Vagina (tissue), 2 donors: ENCODE data around the gene PCCB. TPM values are rescaled to one million over a fixed set of nuclear protein-coding genes. Genes with fewer than 3 reads are reported as not detected.

Experiments
- DNase-seq, 2 donors: peaks; one replicate each; pipeline ENCODE4 v3.0.0-alpha.2; 2017; ENCODE audit errors: extremely low spot score in 2 of 2
- H3K27ac ChIP-seq: fragments of 200-600 bp; sonication (generic); one replicate; pipeline ENCODE4 v1.5.1; 2019
- H3K27me3 ChIP-seq: fragments of 200-600 bp; sonication (generic); one replicate; pipeline ENCODE4 v1.5.1; 2019
- H3K36me3 ChIP-seq, 2 donors: fragments of 200-600 bp; sonication (generic); one replicate each; pipeline ENCODE4 v1.5.1; 2017 to 2019
- H3K4me1 ChIP-seq: fragments of 200-600 bp; sonication (generic); one replicate; pipeline ENCODE4 v1.5.1; 2019
- H3K4me3 ChIP-seq, 2 donors: fragments of 200-600 bp; sonication (generic); 1 replicate in 1 of 2; 2 replicates in 1 of 2; pipeline ENCODE4 v1.5.1; 2016 to 2019
- H3K9me3 ChIP-seq: fragments of 200-600 bp; sonication (generic); one replicate; pipeline ENCODE4 v1.5.1; 2019
- POLR2A ChIP-seq, 2 donors: fragments of 450-650 bp; IDR thresholded peaks; one replicate each; pipeline ENCODE4 v1.6.1; 2017; ENCODE audit warnings: antibody characterized with exemption in 2 of 2, mild to moderate bottlenecking in 2 of 2, moderate library complexity in 2 of 2
- POLR2AphosphoS5 ChIP-seq, 2 donors: sonication (generic); formaldehyde crosslinking; IDR thresholded peaks; one replicate each; pipeline ENCODE4 v1.9.0; 2017; ENCODE audit warnings: antibody characterized with exemption in 2 of 2, mild to moderate bottlenecking in 2 of 2, low read depth in 1 of 2; ENCODE audit not compliant: insufficient read depth in 1 of 2
- intact Hi-C: fragments of 100-400 bp; cut with DNase I; formaldehyde crosslinking; loops from one replicate; pipeline ENCODE4 v1.15.1; 2023
- total RNA-seq: library from RNA; depleted of rRNA; stranded (reverse); fragments of >200 nt; gene quantifications from one replicate; pipeline ENCODE4 v1.2.3, GENCODE V29; 2016
- TF ChIP-seq, protein P1 (sequence below), 3 experiments: fragments of 450-650 bp in 2 of 3; fragments of 200-600 bp in 1 of 3; sonication (generic) in 1 of 3; IDR thresholded peaks; one replicate each; pipeline ENCODE4 v1.5.1; 2017 to 2019; ENCODE audit warnings: antibody characterized with exemption in 3 of 3, mild to moderate bottlenecking in 2 of 3, moderate library complexity in 2 of 3

Gene PCCB
- total RNA-seq, 1 donor from 2014 or later = 16.7 TPM

DNA sequence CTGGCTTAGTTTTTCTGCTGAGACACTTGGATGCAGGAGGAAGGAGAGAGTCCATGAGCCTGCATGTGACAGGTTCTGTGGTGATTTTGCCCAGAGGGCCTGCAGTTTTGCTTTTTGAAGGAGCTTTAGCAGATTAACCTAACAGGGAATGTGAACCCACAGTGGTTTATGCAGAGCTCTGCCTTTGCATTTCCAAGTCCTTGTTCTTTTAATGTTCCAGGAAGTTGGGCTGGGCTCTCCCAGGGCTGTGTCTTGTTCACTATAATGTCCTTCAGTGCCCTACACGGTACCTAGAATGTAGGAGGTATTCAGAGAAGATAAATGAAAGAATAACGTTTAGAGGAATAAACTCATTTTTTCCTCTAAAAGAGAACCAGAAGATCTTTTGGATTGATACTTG, 50.3 kb downstream of the PCCB start:
- H3K9me3 ChIP-seq = no peaks in the 10 kb centered on the region
- no peak overlapping the region for H3K4me3 ChIP-seq
- intact Hi-C loops = no loop called here
- H3K27ac ChIP-seq = no peak overlapping the region
- TF ChIP-seq POLR2A (IDR thresholded peaks at IDR 0.05) (no peak), POLR2AphosphoS5 (IDR thresholded peaks at IDR 0.05; ENCODE audit: insufficient read depth in 1 of 2, low read depth in 1 of 2) (no peak)
- TF ChIP-seq, protein P1, sequence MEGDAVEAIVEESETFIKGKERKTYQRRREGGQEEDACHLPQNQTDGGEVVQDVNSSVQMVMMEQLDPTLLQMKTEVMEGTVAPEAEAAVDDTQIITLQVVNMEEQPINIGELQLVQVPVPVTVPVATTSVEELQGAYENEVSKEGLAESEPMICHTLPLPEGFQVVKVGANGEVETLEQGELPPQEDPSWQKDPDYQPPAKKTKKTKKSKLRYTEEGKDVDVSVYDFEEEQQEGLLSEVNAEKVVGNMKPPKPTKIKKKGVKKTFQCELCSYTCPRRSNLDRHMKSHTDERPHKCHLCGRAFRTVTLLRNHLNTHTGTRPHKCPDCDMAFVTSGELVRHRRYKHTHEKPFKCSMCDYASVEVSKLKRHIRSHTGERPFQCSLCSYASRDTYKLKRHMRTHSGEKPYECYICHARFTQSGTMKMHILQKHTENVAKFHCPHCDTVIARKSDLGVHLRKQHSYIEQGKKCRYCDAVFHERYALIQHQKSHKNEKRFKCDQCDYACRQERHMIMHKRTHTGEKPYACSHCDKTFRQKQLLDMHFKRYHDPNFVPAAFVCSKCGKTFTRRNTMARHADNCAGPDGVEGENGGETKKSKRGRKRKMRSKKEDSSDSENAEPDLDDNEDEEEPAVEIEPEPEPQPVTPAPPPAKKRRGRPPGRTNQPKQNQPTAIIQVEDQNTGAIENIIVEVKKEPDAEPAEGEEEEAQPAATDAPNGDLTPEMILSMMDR (IDR thresholded peaks at IDR 0.05) = no peak
- H3K27me3 ChIP-seq = no peaks in the 10 kb centered on the region
- H3K4me1 ChIP-seq = no peaks in the 10 kb centered on the region
- H3K36me3 ChIP-seq = peaks cover 0 to 12% of the 10 kb centered on the region in 2 donors
- DNase-seq = no peak

DNA sequence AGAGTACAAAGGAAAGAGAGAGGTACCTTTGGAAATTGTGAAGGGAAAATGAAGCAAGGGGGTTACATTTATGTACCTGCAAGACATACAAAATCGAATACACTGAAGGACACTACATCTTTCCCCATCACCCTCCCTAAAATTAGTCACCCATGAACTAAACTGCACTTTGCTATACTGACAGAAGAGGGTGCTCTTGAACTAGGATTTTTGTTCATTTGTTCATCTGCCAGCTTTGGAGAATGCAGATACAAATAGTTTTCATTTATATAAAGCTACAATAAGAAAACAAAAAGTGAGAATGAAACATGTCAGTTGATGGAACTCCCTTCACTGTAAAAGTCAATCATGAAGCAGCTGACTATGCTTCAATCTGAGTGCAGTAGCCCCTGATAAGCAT, 55.7 kb downstream of the PCCB start:
- H3K27ac ChIP-seq = no peak overlapping the region
- intact Hi-C loops = no loop called here
- no peaks in the 10 kb centered on the region for H3K27me3 ChIP-seq
- DNase-seq = no peak
- no peak overlapping the region for H3K4me3 ChIP-seq
- H3K9me3 ChIP-seq = no peaks in the 10 kb centered on the region
- TF ChIP-seq POLR2AphosphoS5 (IDR thresholded peaks at IDR 0.05; ENCODE audit: insufficient read depth in 1 of 2, low read depth in 1 of 2) (no peak), POLR2A (IDR thresholded peaks at IDR 0.05) (no peak)
- TF ChIP-seq, protein P1 (IDR thresholded peaks at IDR 0.05) = no peak
- no peaks in the 10 kb centered on the region for H3K4me1 ChIP-seq
- H3K36me3 ChIP-seq = no peaks in the 10 kb centered on the region

DNA sequence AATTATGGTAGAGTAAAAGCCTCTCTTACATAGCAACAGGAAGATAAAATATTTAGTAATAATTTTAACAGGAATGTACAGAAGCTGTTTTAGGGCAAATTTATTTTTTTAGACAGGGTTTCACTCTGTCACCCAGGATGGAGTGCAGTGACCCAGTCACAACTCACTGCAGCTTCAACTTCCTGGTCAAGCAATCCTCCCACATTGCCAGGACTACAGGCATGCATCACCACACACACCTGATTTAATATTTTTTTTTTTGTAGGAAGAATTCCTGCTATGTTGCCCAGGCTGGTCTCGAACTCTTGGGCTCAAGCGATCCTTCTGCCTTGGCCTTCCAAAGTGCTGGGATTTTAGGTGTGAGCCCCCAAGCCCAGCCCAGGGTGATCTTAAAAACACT, 61.1 kb downstream of the PCCB start:
- Histone ChIP-seq H3K27me3 (no peaks in the 10 kb centered on the region), H3K36me3 (no peaks in the 10 kb centered on the region), H3K4me3 (no peak overlapping the region), H3K4me1 (no peaks in the 10 kb centered on the region), H3K27ac (no peak overlapping the region), H3K9me3 (no peaks in the 10 kb centered on the region)
- DNase-seq = no peak
- intact Hi-C loops = no loop called here
- TF ChIP-seq, protein P1 (IDR thresholded peaks at IDR 0.05) = no peak
- TF ChIP-seq POLR2A (IDR thresholded peaks at IDR 0.05) = no peak
- TF ChIP-seq POLR2AphosphoS5 (IDR thresholded peaks at IDR 0.05; ENCODE audit: insufficient read depth in 1 of 2, low read depth in 1 of 2) = no peak

GRCh38 chr3:136311968-136312367, 61.8 kb downstream of the PCCB start:
- H3K9me3 ChIP-seq = no peaks in the 10 kb centered on the region
- DNase-seq = no peak
- no peaks in the 10 kb centered on the region for H3K36me3 ChIP-seq
- TF ChIP-seq POLR2AphosphoS5 (IDR thresholded peaks at IDR 0.05; ENCODE audit: insufficient read depth in 1 of 2, low read depth in 1 of 2) = no peak
- no peaks in the 10 kb centered on the region for H3K27me3 ChIP-seq
- H3K27ac ChIP-seq = no peak overlapping the region
- no peak overlapping the region for H3K4me3 ChIP-seq
- H3K4me1 ChIP-seq = no peaks in the 10 kb centered on the region
- intact Hi-C loops = no loop called here

DNA sequence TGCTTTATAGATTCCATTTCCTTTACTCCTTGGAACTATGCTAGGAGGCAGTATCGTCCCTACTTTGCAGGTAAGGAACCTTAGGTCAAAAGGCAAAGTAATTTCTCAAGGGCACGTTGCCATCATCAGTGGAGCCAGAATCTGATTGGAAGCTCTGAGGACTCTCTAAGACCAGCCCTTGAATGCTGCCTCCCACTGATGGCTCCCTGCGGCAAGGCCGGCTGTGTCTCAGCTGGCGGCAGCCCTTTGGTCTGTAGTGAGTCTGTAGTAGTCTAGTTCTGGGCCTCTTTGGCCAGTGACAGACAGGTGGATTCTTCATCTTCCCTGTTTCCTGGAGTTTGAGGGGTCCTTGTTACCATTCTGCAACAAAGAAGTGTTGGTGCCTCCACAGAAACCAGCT, 76.2 kb downstream of the PCCB start:
- Histone ChIP-seq H3K9me3 (no peaks in the 10 kb centered on the region), H3K27me3 (no peaks in the 10 kb centered on the region), H3K4me1 (no peaks in the 10 kb centered on the region), H3K4me3 (no peak overlapping the region), H3K36me3 (peaks cover 0 to 34% of the 10 kb centered on the region in 2 donors), H3K27ac (no peak overlapping the region)
- TF ChIP-seq POLR2A (IDR thresholded peaks at IDR 0.05) (no peak), POLR2AphosphoS5 (IDR thresholded peaks at IDR 0.05; ENCODE audit: insufficient read depth in 1 of 2, low read depth in 1 of 2) (no peak)
- TF ChIP-seq, protein P1 (IDR thresholded peaks at IDR 0.05) = no peak
- no peak for DNase-seq
- intact Hi-C loops = no loop called here
